SK-N-SH (cell line): ENCODE data around the gene MYLK4. TPM values are rescaled to one million over a fixed set of nuclear protein-coding genes. Genes with fewer than 3 reads are reported as not detected.
"Not testable (repeated sequence)": the region's sequence is repeated elsewhere in the genome, so short reads cannot be mapped to it uniquely, and the experiment has no call there.

Experiments used
- CTCF ChIA-PET: fragments of 300-600, 350-600 bp; formaldehyde crosslinking; extraction: SDS; loops from one replicate; lab custom pipeline; 2021; lab: Yijun Ruan, JAX
- POLR2A ChIA-PET: fragments of 350-600 bp; sonication (Branson Sonifier 250); formaldehyde crosslinking; extraction: SDS; loops from one replicate; lab custom pipeline; 2020; ENCODE audit warnings: antibody characterized with exemption, inconsistent platforms; lab: Yijun Ruan, JAX
- DNase-seq: peaks from one replicate; pipeline ENCODE4 v3.0.0; 2012
- H2AFZ ChIP-seq: fragments of 200-600 bp; sonication (generic); 2 replicates; pipeline ENCODE4 v1.8.1; 2016; ENCODE audit warnings: antibody characterized with exemption, mild to moderate bottlenecking, low read depth
- H3F3A ChIP-seq: fragments of 200-600 bp; sonication (generic); replicated peaks from 2 replicates; pipeline ENCODE3; 2016; ENCODE audit warnings: antibody characterized with exemption, mild to moderate bottlenecking; ENCODE audit not compliant: insufficient read depth
- H3K27ac ChIP-seq, 2 experiments: fragments of 200-500 bp in 1 of 2; fragments of 200-600 bp in 1 of 2; sonication (Bioruptor generic) in 1 of 2; sonication (generic), shearing (Covaris generic) in 1 of 2; 2 replicates each; pipeline versions ENCODE4 v1.5.1 to v1.6.1; 2014 to 2016; ENCODE audit warnings: low read depth in 2 of 2, inconsistent platforms in 1 of 2, low read length in 1 of 2, mild to moderate bottlenecking in 1 of 2, mixed read lengths in 1 of 2
- H3K27me3 ChIP-seq: fragments of 200-600 bp; sonication (generic), shearing (Covaris generic); 2 replicates; pipeline ENCODE4 v1.6.1; 2016; ENCODE audit warnings: mixed run types; ENCODE audit not compliant: insufficient read depth
- H3K36me3 ChIP-seq, 2 experiments: fragments of 200-500 bp in 1 of 2; fragments of 200-600 bp in 1 of 2; sonication (Bioruptor generic) in 1 of 2; sonication (generic) in 1 of 2; replicated peaks in 1 of 2; 2 replicates each; pipeline versions ENCODE3 to v1.5.1; 2014 to 2016; ENCODE audit warnings: low read length in 1 of 2, mild to moderate bottlenecking in 1 of 2; ENCODE audit not compliant: insufficient read depth in 2 of 2, control insufficient read depth in 1 of 2
- H3K4me1 ChIP-seq, 2 experiments: fragments of 200-500 bp in 1 of 2; fragments of 200-600 bp in 1 of 2; sonication (Bioruptor generic) in 1 of 2; sonication (generic), shearing (Covaris generic) in 1 of 2; 2 replicates each; pipeline versions ENCODE4 v1.5.1 to v1.6.1; 2014 to 2016; ENCODE audit warnings: low read depth in 1 of 2, low read length in 1 of 2, mixed run types in 1 of 2; ENCODE audit not compliant: insufficient read depth in 2 of 2, control insufficient read depth in 1 of 2
- H3K4me2 ChIP-seq: fragments of 200-600 bp; sonication (generic), shearing (Covaris generic); 2 replicates; pipeline ENCODE4 v1.6.1; 2017; ENCODE audit warnings: mixed run types
- H3K4me3 ChIP-seq, 2 experiments: fragments of 200-500 bp in 1 of 2; fragments of 200-600 bp in 1 of 2; sonication (Bioruptor generic) in 1 of 2; sonication (generic), shearing (Covaris generic) in 1 of 2; 2 replicates each; pipeline versions ENCODE4 v1.5.1 to v1.8.1; 2014 to 2016; ENCODE audit warnings: low read depth in 2 of 2, inconsistent platforms in 1 of 2, low read length in 1 of 2, mild to moderate bottlenecking in 1 of 2, mixed read lengths in 1 of 2, moderate library complexity in 1 of 2
- H3K79me2 ChIP-seq: fragments of 200-600 bp; sonication (generic); 2 replicates; pipeline ENCODE4 v1.8.1; 2017; ENCODE audit warnings: mild to moderate bottlenecking; ENCODE audit not compliant: insufficient read depth
- H3K9ac ChIP-seq: fragments of 200-600 bp; sonication (generic); 2 replicates; pipeline ENCODE4 v1.6.1; 2017; ENCODE audit warnings: mixed run types
- H3K9me2 ChIP-seq: fragments of 200-600 bp; sonication (generic); 2 replicates; pipeline ENCODE4 v1.6.1; 2017; ENCODE audit warnings: mixed run types
- H3K9me3 ChIP-seq: fragments of 200-600 bp; sonication (generic); 2 replicates; pipeline ENCODE4 v1.6.1; 2017; ENCODE audit warnings: mixed run types, mild to moderate bottlenecking, moderate library complexity
- H4K20me1 ChIP-seq: fragments of 200-600 bp; sonication (generic); 2 replicates; pipeline ENCODE4 v1.6.1; 2017; ENCODE audit warnings: mild to moderate bottlenecking, mixed run types; ENCODE audit not compliant: insufficient read depth
- EZH2phosphoT487 ChIP-seq: fragments of 200-600 bp; sonication (generic); IDR thresholded peaks from 2 replicates; pipeline ENCODE4 v1.6.1; 2017; ENCODE audit warnings: low read depth, mixed run types, mild to moderate bottlenecking, antibody characterized with exemption, moderate library complexity, borderline replicate concordance
- GABPA ChIP-seq: IDR thresholded peaks from 2 replicates; pipeline ENCODE4 v1.4.0; 2012; ENCODE audit warnings: low read depth, mild to moderate bottlenecking
- GATA2 ChIP-seq: sonication (generic); formaldehyde crosslinking; IDR thresholded peaks from 2 replicates; pipeline ENCODE4 v1.5.0; 2020; ENCODE audit warnings: mild to moderate bottlenecking, missing genetic modification reagents
- PBX3 ChIP-seq: IDR thresholded peaks from 2 replicates; pipeline ENCODE4; 2012
- REST ChIP-seq: IDR thresholded peaks from 2 replicates; pipeline ENCODE4 v1.6.1; 2012; ENCODE audit warnings: mild to moderate bottlenecking, low read depth, low read length, moderate library complexity
- TAF1 ChIP-seq: IDR thresholded peaks from 2 replicates; pipeline ENCODE4 v1.6.1; 2012; ENCODE audit warnings: low read depth, mild to moderate bottlenecking, low read length, moderate library complexity, borderline replicate concordance
- TCF12 ChIP-seq: IDR thresholded peaks from 2 replicates; pipeline ENCODE4 v1.4.0; 2012
- TEAD4 ChIP-seq: IDR thresholded peaks from 2 replicates; pipeline ENCODE4 v1.4.0; 2012; ENCODE audit warnings: mild to moderate bottlenecking, borderline replicate concordance; ENCODE audit not compliant: insufficient read depth
- WGBS: methylation state at CpG from one replicate; pipeline ENCODE4 v1.1.6; 2017; ENCODE audit warnings: low lambda C conversion rate; 5-methylcytosine and 5-hydroxymethylcytosine counted together
- polyA plus RNA-seq, 3 experiments: library from polyadenylated mRNA; depleted of rRNA; stranded (reverse); fragments of >200 nt; gene quantifications; 2 replicates each; pipeline ENCODE4 v1.2.3, GENCODE V29; 2012
- TF ChIP-seq, protein P1 (sequence below): IDR thresholded peaks from 2 replicates; pipeline ENCODE4 v1.4.0; 2012; ENCODE audit warnings: low read depth, borderline replicate concordance
- TF ChIP-seq, protein P2 (sequence below): fragments of 150-350 bp; IDR thresholded peaks from 2 replicates; pipeline ENCODE4 v1.6.1; 2016; ENCODE audit warnings: mild to moderate bottlenecking, low read depth, low read length

Gene MYLK4
- polyA plus RNA-seq, 1 of the 3 experiments (the other 2 are of a cell fraction), result 0.16 TPM

- TF ChIP-seq PBX3 (no peak), TAF1 (no peak), EZH2phosphoT487 (no peak), TCF12 (no peak)
- TF ChIP-seq, protein P1, sequence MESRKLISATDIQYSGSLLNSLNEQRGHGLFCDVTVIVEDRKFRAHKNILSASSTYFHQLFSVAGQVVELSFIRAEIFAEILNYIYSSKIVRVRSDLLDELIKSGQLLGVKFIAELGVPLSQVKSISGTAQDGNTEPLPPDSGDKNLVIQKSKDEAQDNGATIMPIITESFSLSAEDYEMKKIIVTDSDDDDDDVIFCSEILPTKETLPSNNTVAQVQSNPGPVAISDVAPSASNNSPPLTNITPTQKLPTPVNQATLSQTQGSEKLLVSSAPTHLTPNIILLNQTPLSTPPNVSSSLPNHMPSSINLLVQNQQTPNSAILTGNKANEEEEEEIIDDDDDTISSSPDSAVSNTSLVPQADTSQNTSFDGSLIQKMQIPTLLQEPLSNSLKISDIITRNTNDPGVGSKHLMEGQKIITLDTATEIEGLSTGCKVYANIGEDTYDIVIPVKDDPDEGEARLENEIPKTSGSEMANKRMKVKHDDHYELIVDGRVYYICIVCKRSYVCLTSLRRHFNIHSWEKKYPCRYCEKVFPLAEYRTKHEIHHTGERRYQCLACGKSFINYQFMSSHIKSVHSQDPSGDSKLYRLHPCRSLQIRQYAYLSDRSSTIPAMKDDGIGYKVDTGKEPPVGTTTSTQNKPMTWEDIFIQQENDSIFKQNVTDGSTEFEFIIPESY, result no peak
Observed at GRCh38 chr6:2763876-2764540, 13.3 kb upstream of the MYLK4 start (continued).

DNA sequence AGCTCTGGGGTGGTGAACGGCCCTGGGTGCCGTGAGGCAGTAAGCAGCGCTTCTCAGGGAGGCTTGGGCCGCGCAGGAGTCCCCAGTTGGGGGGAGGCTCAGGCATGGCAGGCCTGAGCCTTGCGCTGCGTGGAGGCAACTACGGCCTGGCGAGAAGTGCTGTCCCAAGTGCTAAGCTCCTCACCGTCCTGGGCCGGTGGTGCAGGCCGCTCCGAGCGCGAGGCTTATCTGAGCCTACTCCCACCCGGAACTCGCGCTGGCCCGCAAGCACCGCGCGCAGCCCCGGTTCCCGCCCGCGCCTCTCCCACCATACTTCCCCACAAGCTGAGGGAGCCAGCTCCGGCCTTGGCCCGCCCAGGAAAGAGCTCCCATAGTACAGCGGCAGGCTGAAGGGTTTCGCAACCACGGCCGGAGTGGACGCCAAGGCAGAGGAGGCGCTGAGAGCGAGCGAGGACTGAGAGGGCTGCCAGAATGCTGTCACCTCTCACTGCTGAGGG, 12.7 kb upstream of the MYLK4 start:
- TF ChIP-seq GABPA, result no peak
- TF ChIP-seq, protein P2, sequence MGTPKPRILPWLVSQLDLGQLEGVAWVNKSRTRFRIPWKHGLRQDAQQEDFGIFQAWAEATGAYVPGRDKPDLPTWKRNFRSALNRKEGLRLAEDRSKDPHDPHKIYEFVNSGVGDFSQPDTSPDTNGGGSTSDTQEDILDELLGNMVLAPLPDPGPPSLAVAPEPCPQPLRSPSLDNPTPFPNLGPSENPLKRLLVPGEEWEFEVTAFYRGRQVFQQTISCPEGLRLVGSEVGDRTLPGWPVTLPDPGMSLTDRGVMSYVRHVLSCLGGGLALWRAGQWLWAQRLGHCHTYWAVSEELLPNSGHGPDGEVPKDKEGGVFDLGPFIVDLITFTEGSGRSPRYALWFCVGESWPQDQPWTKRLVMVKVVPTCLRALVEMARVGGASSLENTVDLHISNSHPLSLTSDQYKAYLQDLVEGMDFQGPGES, result no peak
- TF ChIP-seq TCF12, result no peak
- no peak for TF ChIP-seq GATA2 (CRISPR knock-in tag)
- TF ChIP-seq TEAD4, result no peak
- no peak for TF ChIP-seq REST
- Histone ChIP-seq H3F3A (peaks cover 8% of the 10 kb centered on the region), H3K9ac (no peak overlapping the region), H3K9me2 (no peaks in the 10 kb centered on the region), H3K4me3 (no peak overlapping the region), H3K27ac (peak overlapping the region in 1 of 2 experiments; percentile 96; a peak in 1 of 4 replicates), H3K4me2 (no peak overlapping the region), H3K4me1 (peaks cover under 1 to 17% of the 10 kb centered on the region in 2 experiments; a peak in 2 of 4 replicates), H3K36me3 (peaks cover 2 to 4% of the 10 kb centered on the region in 2 experiments), H3K79me2 (peaks cover 25% of the 10 kb centered on the region), H3K27me3 (no peaks in the 10 kb centered on the region), H2AFZ (peak overlapping the region; percentile 91; the same call in 1 of the 2 replicates), H3K9me3 (no peaks in the 10 kb centered on the region), H4K20me1 (peaks cover 12% of the 10 kb centered on the region)
- DNase-seq, result no peak
- POLR2A ChIA-PET, result interaction anchor here (0.6 kb wide), 1 partner anchor 417 kb away, joined by 4 read pairs; no protein-coding TSS in a partner anchor
- 94% methylated on average over 19 of the region's 36 CpGs for WGBS
- CTCF ChIA-PET, result interaction anchor here (1.1 to 9.3 kb wide), 7 partner anchors 12 to 1167 kb away, joined by 3 to 100 read pairs (median 3); partner anchors contain the start of genes FAM50B and MYLK4

- H3F3A ChIP-seq, H3K36me3 ChIP-seq, H3K9ac ChIP-seq, H3K4me3 ChIP-seq, H3K9me3 ChIP-seq, H4K20me1 ChIP-seq, H3K4me2 ChIP-seq, POLR2A ChIA-PET, H2AFZ ChIP-seq, DNase-seq, H3K27me3 ChIP-seq, H3K27ac ChIP-seq, H3K9me2 ChIP-seq: not testable (repeated sequence)
- whole genome bisulfite sequencing, result 95% methylated on average over 4 of the region's 4 CpGs
- CTCF ChIA-PET, result interaction anchor here (1.1 to 9.3 kb wide), 6 partner anchors 12 to 1167 kb away, joined by 3 to 100 read pairs (median 3); partner anchors contain the start of genes FAM50B and MYLK4
- peaks cover 20% of the 10 kb centered on the region for H3K79me2 ChIP-seq
- H3K4me1 ChIP-seq, result peaks cover 0 to 12% of the 10 kb centered on the region in 2 experiments; a peak in 2 of 4 replicates
Observed at GRCh38 chr6:2762868-2763267, 12.1 kb upstream of the MYLK4 start.
